ENCODE measurements around the gene MLN.

The MLN gene

GRCh38 chr6:33803571-33804053, at the start of gene MLN:
MLN (minus strand) TSS chr6:33804003; CDS start chr6:33801163, 2,840 bp downstream.
- no peak for DNase-seq

- no peak for DNase-seq
These were observed 49.2 kb upstream of the MLN start for GRCh38 chr6:33853026-33853425.

GRCh38 chr6:33851959-33852358, 48.2 kb upstream of the MLN start:
- peak; percentile 11 for DNase-seq

- no peak for DNase-seq
These were observed 47.2 kb upstream of the MLN start for GRCh38 chr6:33850869-33851541.

- DNase-seq = no peak
These were observed 46.5 kb upstream of the MLN start for GRCh38 chr6:33850296-33850695.

- DNase-seq = no peak
These were observed 45.8 kb upstream of the MLN start for GRCh38 chr6:33849500-33850075.

- DNase-seq = no peak
These were observed 44.7 kb upstream of the MLN start for GRCh38 chr6:33848484-33848883.

- no peak for DNase-seq
These were observed 44.1 kb upstream of the MLN start for GRCh38 chr6:33847867-33848266.

GRCh38 chr6:33847078-33847477, 43.3 kb upstream of the MLN start:
- DNase-seq = no peak

- DNase-seq = no peak
These were observed 42.4 kb upstream of the MLN start for GRCh38 chr6:33846226-33846625.

- DNase-seq = no peak
These were observed 41.4 kb upstream of the MLN start for GRCh38 chr6:33845031-33845745.

GRCh38 chr6:33843131-33844121, 39.6 kb upstream of the MLN start:
- DNase-seq = no peak

GRCh38 chr6:33841868-33842267, 38.1 kb upstream of the MLN start:
- no peak for DNase-seq

GRCh38 chr6:33841070-33841469, 37.3 kb upstream of the MLN start:
- no peak for DNase-seq

GRCh38 chr6:33840048-33840926, 36.5 kb upstream of the MLN start:
- peak; percentile 46 for DNase-seq

- DNase-seq = no peak
These were observed 35.7 kb upstream of the MLN start for GRCh38 chr6:33839399-33840047.

GRCh38 chr6:33838983-33839382, 35.2 kb upstream of the MLN start:
- DNase-seq = no peak

GRCh38 chr6:33837971-33838665, 34.3 kb upstream of the MLN start:
- no peak for DNase-seq

- DNase-seq = no peak
These were observed 33.1 kb upstream of the MLN start for GRCh38 chr6:33836806-33837469.

All from CD4-positive, alpha-beta T cell treated with Interleukin-4 for 4 hours (primary cell).